Measurements from ENCODE around the gene CDKN2A.

DNA sequence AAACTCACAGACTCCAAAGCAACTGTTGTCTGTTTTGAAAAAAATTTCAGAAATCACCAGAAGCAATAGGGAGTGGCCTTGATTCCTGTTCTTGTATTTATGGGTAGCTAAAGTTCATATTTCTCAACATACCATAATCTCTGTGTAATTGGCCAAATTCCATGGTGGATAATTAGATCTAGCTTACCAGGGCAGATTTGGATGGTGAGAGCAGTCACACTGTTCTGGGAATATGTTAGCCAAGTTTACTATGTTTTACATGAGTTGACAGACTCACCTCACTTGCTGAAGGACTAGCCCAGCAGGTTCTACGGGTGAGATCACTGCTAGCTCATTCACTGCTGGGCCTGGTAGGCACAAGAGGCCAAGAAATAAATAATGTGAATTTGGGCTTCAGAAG is 47.6 kb upstream of the CDKN2A start:
- TF ChIP-seq, protein P1, sequence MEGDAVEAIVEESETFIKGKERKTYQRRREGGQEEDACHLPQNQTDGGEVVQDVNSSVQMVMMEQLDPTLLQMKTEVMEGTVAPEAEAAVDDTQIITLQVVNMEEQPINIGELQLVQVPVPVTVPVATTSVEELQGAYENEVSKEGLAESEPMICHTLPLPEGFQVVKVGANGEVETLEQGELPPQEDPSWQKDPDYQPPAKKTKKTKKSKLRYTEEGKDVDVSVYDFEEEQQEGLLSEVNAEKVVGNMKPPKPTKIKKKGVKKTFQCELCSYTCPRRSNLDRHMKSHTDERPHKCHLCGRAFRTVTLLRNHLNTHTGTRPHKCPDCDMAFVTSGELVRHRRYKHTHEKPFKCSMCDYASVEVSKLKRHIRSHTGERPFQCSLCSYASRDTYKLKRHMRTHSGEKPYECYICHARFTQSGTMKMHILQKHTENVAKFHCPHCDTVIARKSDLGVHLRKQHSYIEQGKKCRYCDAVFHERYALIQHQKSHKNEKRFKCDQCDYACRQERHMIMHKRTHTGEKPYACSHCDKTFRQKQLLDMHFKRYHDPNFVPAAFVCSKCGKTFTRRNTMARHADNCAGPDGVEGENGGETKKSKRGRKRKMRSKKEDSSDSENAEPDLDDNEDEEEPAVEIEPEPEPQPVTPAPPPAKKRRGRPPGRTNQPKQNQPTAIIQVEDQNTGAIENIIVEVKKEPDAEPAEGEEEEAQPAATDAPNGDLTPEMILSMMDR (IDR thresholded peaks at IDR 0.05): no peak
- no peak for TF ChIP-seq POLR2A (IDR thresholded peaks at IDR 0.05)
